NT2/D1 (cell line): ENCODE results near the gene MYORG.

Experiments
- DNase-seq: peaks from one replicate; pipeline ENCODE4 v3.0.0-alpha.2; 2011; ENCODE audit warnings: low read depth, low spot score
- H3K27me3 ChIP-seq: 2 replicates; pipeline ENCODE4 v1.6.0; 2011; ENCODE audit warnings: mild to moderate bottlenecking; ENCODE audit not compliant: insufficient read length, insufficient read depth
- H3K36me3 ChIP-seq: 2 replicates; pipeline ENCODE4 v1.6.1; 2011; ENCODE audit warnings: mild to moderate bottlenecking, low read length, mixed read lengths; ENCODE audit not compliant: insufficient read depth, insufficient read length
- H3K4me1 ChIP-seq: 2 replicates; pipeline ENCODE4 v1.5.1; 2011; ENCODE audit not compliant: insufficient read depth, insufficient read length
- H3K4me3 ChIP-seq: 2 replicates; pipeline ENCODE4 v1.5.1; 2011; ENCODE audit warnings: low read depth; ENCODE audit not compliant: insufficient read length
- H3K9ac ChIP-seq: 2 replicates; pipeline ENCODE4 v1.6.0; 2011; ENCODE audit warnings: low read depth; ENCODE audit not compliant: insufficient read length
- H3K9me3 ChIP-seq: 2 replicates; pipeline ENCODE4 v1.5.1; 2011; ENCODE audit warnings: mild to moderate bottlenecking, low read length; ENCODE audit not compliant: insufficient read depth
- SUZ12 ChIP-seq: IDR thresholded peaks from 2 replicates; pipeline ENCODE4 v1.6.1; 2011; ENCODE audit not compliant: insufficient read length, insufficient read depth; ENCODE audit errors: extremely low read depth
- YY1 ChIP-seq: IDR thresholded peaks from 2 replicates; pipeline ENCODE4 v1.6.1; 2011; ENCODE audit not compliant: insufficient read length, insufficient read depth
- ZNF274 ChIP-seq: IDR thresholded peaks from 2 replicates; pipeline ENCODE4 v1.6.1; 2011; ENCODE audit warnings: mild to moderate bottlenecking, low read depth, low read length

Gene MYORG

GRCh38 chr9:34378376-34379060, 1.8 kb upstream of the MYORG start:
- Histone ChIP-seq H3K4me1 (peaks cover 6% of the 10 kb centered on the region), H3K36me3 (no peaks in the 10 kb centered on the region), H3K9me3 (no peaks in the 10 kb centered on the region), H3K4me3 (no peak overlapping the region), H3K27me3 (peaks cover 56% of the 10 kb centered on the region), H3K9ac (no peak overlapping the region)
- TF ChIP-seq ZNF274 (no peak), YY1 (no peak), SUZ12 (no peak)
- DNase-seq = no peak

DNA sequence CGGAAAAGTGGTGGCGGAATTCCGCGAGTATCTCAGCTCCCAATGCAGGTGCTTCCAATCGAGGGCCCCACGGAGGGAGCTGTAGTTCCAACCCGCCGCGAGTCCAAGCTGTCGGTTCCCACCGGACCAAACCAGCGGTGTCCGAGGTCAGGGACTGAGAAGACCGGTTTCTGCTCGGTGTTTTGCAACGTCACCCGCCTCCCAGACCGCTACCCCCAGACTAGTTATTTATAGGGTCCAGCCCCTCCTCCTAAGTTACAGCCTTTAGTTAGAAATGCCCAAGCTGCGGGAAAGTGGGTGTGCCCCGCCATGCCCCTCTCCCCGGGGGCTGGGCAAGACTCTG, 677 bp upstream of the MYORG start:
- Histone ChIP-seq H3K27me3 (peaks cover 45% of the 10 kb centered on the region), H3K36me3 (peaks cover 4% of the 10 kb centered on the region), H3K4me1 (peaks cover 6% of the 10 kb centered on the region), H3K4me3 (peak overlapping the region; percentile 9), H3K9me3 (peaks cover 1% of the 10 kb centered on the region; the same call in 1 of the 2 replicates), H3K9ac (peak overlapping the region; percentile 38)
- TF ChIP-seq SUZ12 = no peak
- TF ChIP-seq ZNF274 = no peak
- TF ChIP-seq YY1 = no peak
- no peak for DNase-seq

- DNase-seq = no peak
- Histone ChIP-seq H3K9ac (peak overlapping the region; percentile 89), H3K4me1 (peaks cover 6% of the 10 kb centered on the region)
Measured at GRCh38 chr9:34375901-34376595, 650 bp downstream of the MYORG start.

GRCh38 chr9:34374905-34375552, 1.7 kb downstream of the MYORG start:
- Histone ChIP-seq H3K9me3 (peaks cover 15% of the 10 kb centered on the region; the same call in 1 of the 2 replicates), H3K9ac (peak overlapping the region; percentile 57), H3K27me3 (peaks cover 23% of the 10 kb centered on the region), H3K4me1 (peaks cover 6% of the 10 kb centered on the region), H3K36me3 (peaks cover 28% of the 10 kb centered on the region), H3K4me3 (no peak overlapping the region)
- no peak for DNase-seq
- TF ChIP-seq YY1 = no peak
- TF ChIP-seq SUZ12 = no peak
- TF ChIP-seq ZNF274 = no peak

More at GRCh38 chr9:34375901-34376595, 650 bp downstream of the MYORG start:
- peaks cover 17% of the 10 kb centered on the region for H3K36me3 ChIP-seq
- peaks cover 32% of the 10 kb centered on the region for H3K27me3 ChIP-seq
- peak overlapping the region; percentile 77 for H3K4me3 ChIP-seq
- H3K9me3 ChIP-seq = peaks cover 14% of the 10 kb centered on the region; the same call in 1 of the 2 replicates
- TF ChIP-seq YY1 = no peak

- Histone ChIP-seq H3K9ac (no peak overlapping the region), H3K27me3 (peaks cover 20% of the 10 kb centered on the region), H3K4me1 (peaks cover 6% of the 10 kb centered on the region), H3K4me3 (no peak overlapping the region), H3K36me3 (peaks cover 34% of the 10 kb centered on the region), H3K9me3 (peaks cover 15% of the 10 kb centered on the region; the same call in 1 of the 2 replicates)
- TF ChIP-seq YY1 (no peak), ZNF274 (no peak), SUZ12 (no peak)
- no peak for DNase-seq
Measured at GRCh38 chr9:34374339-34374738, 2.4 kb downstream of the MYORG start.

- peaks cover 6% of the 10 kb centered on the region for H3K4me1 ChIP-seq
- no peak overlapping the region for H3K4me3 ChIP-seq
- peaks cover 14% of the 10 kb centered on the region for H3K27me3 ChIP-seq
- peaks cover 38% of the 10 kb centered on the region for H3K36me3 ChIP-seq
- no peak for DNase-seq
- TF ChIP-seq YY1 = no peak
- TF ChIP-seq SUZ12 = no peak
- no peak for TF ChIP-seq ZNF274
- no peak overlapping the region for H3K9ac ChIP-seq
- peaks cover 21% of the 10 kb centered on the region; the same call in 1 of the 2 replicates for H3K9me3 ChIP-seq
Measured at GRCh38 chr9:34373749-34374148, 2.9 kb downstream of the MYORG start.

DNA sequence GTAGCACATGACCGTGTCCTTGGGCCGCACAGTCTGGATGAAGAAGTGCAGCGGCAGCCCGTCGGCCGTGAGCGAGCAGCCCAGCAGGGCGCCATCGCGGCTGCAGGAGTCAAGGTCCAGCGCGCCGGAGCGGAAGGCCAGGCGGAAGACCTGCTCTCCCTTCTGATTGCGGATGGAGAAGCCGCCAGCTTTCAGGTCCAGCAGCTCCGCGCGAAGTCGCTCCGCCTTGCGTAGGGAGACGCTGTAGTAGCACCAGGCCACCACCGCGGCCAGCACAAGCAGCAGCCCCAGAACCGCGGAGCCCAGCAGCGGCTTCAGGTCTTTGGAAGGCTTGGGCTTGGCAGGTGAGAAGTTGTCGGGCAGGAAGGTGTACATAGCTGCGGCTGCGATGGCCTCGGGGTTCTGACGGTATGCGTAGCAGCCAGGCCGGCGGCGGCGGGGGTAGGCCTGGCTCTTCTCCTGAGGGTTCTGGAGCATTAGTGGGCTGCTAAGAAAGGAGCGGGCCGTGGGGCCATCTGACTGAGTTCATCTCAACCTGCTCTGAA, 4.2 kb downstream of the MYORG start:
- TF ChIP-seq ZNF274 = no peak
- TF ChIP-seq YY1 = no peak
- no peak for TF ChIP-seq SUZ12
- Histone ChIP-seq H3K4me3 (no peak overlapping the region), H3K4me1 (peaks cover 6% of the 10 kb centered on the region), H3K27me3 (peaks cover 3% of the 10 kb centered on the region), H3K9ac (no peak overlapping the region), H3K36me3 (peaks cover 38% of the 10 kb centered on the region), H3K9me3 (peaks cover 33% of the 10 kb centered on the region; the same call in 1 of the 2 replicates)
- no peak for DNase-seq
